ENCODE results near the gene GPR156. TPM values are rescaled to one million over a fixed set of nuclear protein-coding genes. Genes with fewer than 3 reads are reported as not detected.

Gene GPR156
- total and polyA plus RNA-seq, 8 donors, result 0.13 to 0.89 (median 0.37) TPM; not detected in 5

- intact Hi-C loops (cut with DNase I; ENCODE audit: low total_unique reads), result no loop called here
- H3K27ac ChIP-seq, result no peak overlapping the region
These were observed 121.2 kb downstream of the GPR156 start for GRCh38 chr3:120163816-120164215.

GRCh38 chr3:120163026-120163425 lies 122.0 kb downstream of the GPR156 start:
- Histone ChIP-seq H3K27me3 (no peaks in the 10 kb centered on the region), H3K4me1 (peaks cover 5 to 38% (median 15%) of the 10 kb centered on the region in 4 donors), H3K9me3 (no peaks in the 10 kb centered on the region), H3K4me3 (no peak overlapping the region), H3K36me3 (no peaks in the 10 kb centered on the region), H3K27ac (no peak overlapping the region)
- no peak for DNase-seq
- 47 to 60% (median 53%) methylated on average over 4 of the region's 4 CpGs for WGBS, 5 donors
- TF ChIP-seq POLR2A (IDR thresholded peaks at IDR 0.05) (no peak), POLR2AphosphoS5 (IDR thresholded peaks at IDR 0.05) (no peak), EP300 (IDR thresholded peaks at IDR 0.05) (no peak), CTCF (IDR thresholded peaks at IDR 0.05) (no peak)
- intact Hi-C loops (cut with DNase I; ENCODE audit: low total_unique reads), result no loop called here

More at GRCh38 chr3:120163816-120164215, 121.2 kb downstream of the GPR156 start:
- Histone ChIP-seq H3K9me3 (no peaks in the 10 kb centered on the region), H3K4me1 (peaks cover 5 to 38% (median 15%) of the 10 kb centered on the region in 4 donors), H3K36me3 (no peaks in the 10 kb centered on the region), H3K4me3 (no peak overlapping the region), H3K27me3 (no peaks in the 10 kb centered on the region)
- no peak for TF ChIP-seq POLR2AphosphoS5 (IDR thresholded peaks at IDR 0.05)
- no peak for TF ChIP-seq CTCF (IDR thresholded peaks at IDR 0.05)
- no peak for TF ChIP-seq EP300 (IDR thresholded peaks at IDR 0.05)
- TF ChIP-seq POLR2A (IDR thresholded peaks at IDR 0.05), result no peak
- no peak for DNase-seq

GRCh38 chr3:120162400-120162799 lies 122.6 kb downstream of the GPR156 start:
- H3K27ac ChIP-seq, result peak overlapping the region in 1 of 5 donors; percentile 30
- no peak for TF ChIP-seq EP300 (IDR thresholded peaks at IDR 0.05)
- TF ChIP-seq POLR2AphosphoS5 (IDR thresholded peaks at IDR 0.05), result no peak
- TF ChIP-seq CTCF (IDR thresholded peaks at IDR 0.05), result no peak
- no peak for TF ChIP-seq POLR2A (IDR thresholded peaks at IDR 0.05)
- H3K27me3 ChIP-seq, result no peaks in the 10 kb centered on the region
- H3K4me3 ChIP-seq, result no peak overlapping the region
- intact Hi-C loops (cut with DNase I; ENCODE audit: low total_unique reads), result no loop called here
- H3K36me3 ChIP-seq, result no peaks in the 10 kb centered on the region
- no peak for DNase-seq
- no peaks in the 10 kb centered on the region for H3K9me3 ChIP-seq
- peaks cover 5 to 38% (median 15%) of the 10 kb centered on the region in 4 donors for H3K4me1 ChIP-seq

- H3K27ac ChIP-seq, result no peak overlapping the region
- TF ChIP-seq CTCF (IDR thresholded peaks at IDR 0.05) (no peak), POLR2AphosphoS5 (IDR thresholded peaks at IDR 0.05) (no peak), EP300 (IDR thresholded peaks at IDR 0.05) (no peak), POLR2A (IDR thresholded peaks at IDR 0.05) (no peak)
- no peak overlapping the region for H3K4me3 ChIP-seq
- WGBS, 5 donors, result 83 to 93% (median 91%) methylated on average over 3 of the region's 3 CpGs
- DNase-seq, result no peak
- intact Hi-C loops (cut with DNase I; ENCODE audit: low total_unique reads), result no loop called here
- H3K36me3 ChIP-seq, result no peaks in the 10 kb centered on the region
- H3K9me3 ChIP-seq, result no peaks in the 10 kb centered on the region
- H3K27me3 ChIP-seq, result no peaks in the 10 kb centered on the region
- peaks cover 5 to 38% (median 15%) of the 10 kb centered on the region in 4 donors for H3K4me1 ChIP-seq
These were observed 123.1 kb downstream of the GPR156 start for GRCh38 chr3:120161902-120162301.
